ENCODE measurements around the gene NUCB1.

DNA sequence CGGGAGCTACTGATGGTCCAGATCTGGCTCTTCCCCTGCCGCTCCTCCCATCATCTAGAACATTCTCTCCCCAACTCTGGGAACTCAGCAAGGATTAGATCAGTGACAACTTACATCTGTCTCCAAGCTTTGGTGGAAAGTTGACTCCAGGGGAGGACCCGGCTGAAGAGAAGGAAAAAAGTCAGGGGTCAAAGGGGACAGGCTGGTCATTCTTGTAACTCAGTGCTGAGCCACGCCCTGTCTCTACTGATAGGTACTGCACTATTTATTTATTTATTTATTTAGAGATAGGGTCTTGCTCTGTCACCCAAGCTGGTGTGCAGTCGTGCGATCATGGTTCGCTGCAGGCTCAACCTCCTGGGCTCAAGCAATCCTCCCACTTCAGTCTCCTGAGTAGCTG lies 46.0 kb upstream of the NUCB1 start:
- TF ChIP-seq, protein P1, sequence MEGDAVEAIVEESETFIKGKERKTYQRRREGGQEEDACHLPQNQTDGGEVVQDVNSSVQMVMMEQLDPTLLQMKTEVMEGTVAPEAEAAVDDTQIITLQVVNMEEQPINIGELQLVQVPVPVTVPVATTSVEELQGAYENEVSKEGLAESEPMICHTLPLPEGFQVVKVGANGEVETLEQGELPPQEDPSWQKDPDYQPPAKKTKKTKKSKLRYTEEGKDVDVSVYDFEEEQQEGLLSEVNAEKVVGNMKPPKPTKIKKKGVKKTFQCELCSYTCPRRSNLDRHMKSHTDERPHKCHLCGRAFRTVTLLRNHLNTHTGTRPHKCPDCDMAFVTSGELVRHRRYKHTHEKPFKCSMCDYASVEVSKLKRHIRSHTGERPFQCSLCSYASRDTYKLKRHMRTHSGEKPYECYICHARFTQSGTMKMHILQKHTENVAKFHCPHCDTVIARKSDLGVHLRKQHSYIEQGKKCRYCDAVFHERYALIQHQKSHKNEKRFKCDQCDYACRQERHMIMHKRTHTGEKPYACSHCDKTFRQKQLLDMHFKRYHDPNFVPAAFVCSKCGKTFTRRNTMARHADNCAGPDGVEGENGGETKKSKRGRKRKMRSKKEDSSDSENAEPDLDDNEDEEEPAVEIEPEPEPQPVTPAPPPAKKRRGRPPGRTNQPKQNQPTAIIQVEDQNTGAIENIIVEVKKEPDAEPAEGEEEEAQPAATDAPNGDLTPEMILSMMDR (IDR thresholded peaks at IDR 0.05): no peak
- TF ChIP-seq ZFX (IDR thresholded peaks at IDR 0.05; ENCODE audit: borderline replicate concordance): no peak
